MM.1S (cell line): ENCODE results near the gene SEPTIN1.

Source experiments
- DNase-seq: peaks from one replicate; pipeline ENCODE4 v3.0.0-alpha.2; 2015
- H2AFZ ChIP-seq: fragments of 300-600 bp; sonication (generic); 2 replicates; pipeline ENCODE4 v1.6.0; 2016; ENCODE audit warnings: antibody characterized with exemption, low read length
- H3F3A ChIP-seq: fragments of 300-600 bp; sonication (generic); 2 replicates; pipeline ENCODE4 v1.6.1; 2016; ENCODE audit warnings: mild to moderate bottlenecking, antibody characterized with exemption, low read length, moderate library complexity, mixed read lengths; ENCODE audit not compliant: insufficient read depth
- H3K27ac ChIP-seq: fragments of 300-600 bp; sonication (generic); 2 replicates; pipeline ENCODE4 v1.5.1; 2016; ENCODE audit warnings: mild to moderate bottlenecking, low read length
- H3K27me3 ChIP-seq: fragments of 300-600 bp; sonication (generic); replicated peaks from 2 replicates; pipeline ENCODE4 v1.6.0; 2016; ENCODE audit warnings: low read length; ENCODE audit not compliant: insufficient read depth
- H3K36me3 ChIP-seq: fragments of 300-600 bp; sonication (generic); replicated peaks from 2 replicates; pipeline ENCODE4 v1.6.1; 2016; ENCODE audit warnings: mild to moderate bottlenecking, low read length, mixed read lengths; ENCODE audit not compliant: insufficient read depth
- H3K4me1 ChIP-seq: fragments of 300-600 bp; sonication (generic); 2 replicates; pipeline ENCODE4 v1.6.1; 2016; ENCODE audit warnings: low read length, mixed read lengths
- H3K4me2 ChIP-seq: fragments of 300-600 bp; sonication (generic); 2 replicates; pipeline ENCODE4 v1.6.0; 2016; ENCODE audit warnings: low read depth, low read length
- H3K4me3 ChIP-seq: fragments of 300-600 bp; sonication (generic); 2 replicates; pipeline ENCODE4 v1.5.1; 2016; ENCODE audit warnings: low read length, mixed read lengths
- H3K79me2 ChIP-seq: fragments of 300-600 bp; sonication (generic); 2 replicates; pipeline ENCODE4 v1.6.1; 2016; ENCODE audit warnings: mixed run types, low read length, mixed read lengths
- H3K9ac ChIP-seq: fragments of 300-600 bp; sonication (generic); 2 replicates; pipeline ENCODE4 v1.6.1; 2016; ENCODE audit warnings: low read length, mixed read lengths
- H3K9me2 ChIP-seq: fragments of 300-600 bp; sonication (generic); replicated peaks from 2 replicates; pipeline ENCODE4 v1.6.1; 2016; ENCODE audit warnings: mild to moderate bottlenecking, low read length, mixed read lengths; ENCODE audit not compliant: insufficient read depth
- H3K9me3 ChIP-seq: fragments of 300-600 bp; sonication (generic); replicated peaks from 2 replicates; pipeline ENCODE4 v1.6.1; 2016; ENCODE audit warnings: mild to moderate bottlenecking, low read length, mixed read lengths; ENCODE audit not compliant: insufficient read depth
- H4K20me1 ChIP-seq: fragments of 300-600 bp; sonication (generic); 2 replicates; pipeline ENCODE4 v1.6.1; 2016; ENCODE audit warnings: mild to moderate bottlenecking, low read length, moderate library complexity, mixed read lengths; ENCODE audit not compliant: insufficient read depth
- CTCF ChIP-seq: fragments of 300-600 bp; sonication (generic); IDR thresholded peaks from 2 replicates; pipeline ENCODE4 v1.5.1; 2016; ENCODE audit warnings: antibody characterized with exemption, low read length, mixed read lengths
- EZH2 ChIP-seq: fragments of 300-600 bp; sonication (generic); optimal IDR thresholded peaks from 2 replicates; pipeline ENCODE3; 2017; ENCODE audit warnings: low read depth, mild to moderate bottlenecking, antibody characterized with exemption, low read length, mixed read lengths
- EZH2phosphoT487 ChIP-seq: fragments of 300-600 bp; sonication (generic); IDR thresholded peaks from 2 replicates; pipeline ENCODE4 v1.6.1; 2018; ENCODE audit warnings: antibody characterized with exemption, low read length

The SEPTIN1 gene

GRCh38 chr16:30377812-30378235 lies 4.5 kb downstream of the SEPTIN1 start:
- Histone ChIP-seq H4K20me1 (no peaks in the 10 kb centered on the region), H3K27me3 (no peaks in the 10 kb centered on the region), H3K79me2 (peaks cover 36% of the 10 kb centered on the region), H3K4me1 (peaks cover 32% of the 10 kb centered on the region), H3F3A (peaks cover 35% of the 10 kb centered on the region), H2AFZ (peak overlapping the region; percentile 85), H3K4me2 (peak overlapping the region; percentile 95), H3K9ac (peak overlapping the region; percentile 93), H3K27ac (peak overlapping the region; percentile 98), H3K9me2 (no peaks in the 10 kb centered on the region), H3K4me3 (peak overlapping the region; percentile 68), H3K9me3 (no peaks in the 10 kb centered on the region), H3K36me3 (no peaks in the 10 kb centered on the region)
- peak; percentile 63 for DNase-seq
- TF ChIP-seq EZH2phosphoT487 (no peak), EZH2 (no peak), CTCF (no peak)

- peak overlapping the region; percentile 98 for H3K27ac ChIP-seq
- H3F3A ChIP-seq = peaks cover 35% of the 10 kb centered on the region
- no peaks in the 10 kb centered on the region for H4K20me1 ChIP-seq
- no peaks in the 10 kb centered on the region for H3K36me3 ChIP-seq
- no peaks in the 10 kb centered on the region for H3K9me3 ChIP-seq
- peak overlapping the region; percentile 85 for H2AFZ ChIP-seq
- no peaks in the 10 kb centered on the region for H3K9me2 ChIP-seq
- H3K4me1 ChIP-seq = peaks cover 28% of the 10 kb centered on the region
- H3K9ac ChIP-seq = peak overlapping the region; percentile 93
- H3K4me2 ChIP-seq = peak overlapping the region; percentile 95
- peaks cover 32% of the 10 kb centered on the region for H3K79me2 ChIP-seq
- peak overlapping the region; percentile 68 for H3K4me3 ChIP-seq
- no peak for DNase-seq
- TF ChIP-seq CTCF = no peak
- TF ChIP-seq EZH2 = no peak
- TF ChIP-seq EZH2phosphoT487 = no peak
- no peaks in the 10 kb centered on the region for H3K27me3 ChIP-seq
Observed at GRCh38 chr16:30377050-30377811, 5.1 kb downstream of the SEPTIN1 start.

- no peak overlapping the region for H3K4me3 ChIP-seq
- H2AFZ ChIP-seq = no peak overlapping the region
- H3K27me3 ChIP-seq = no peaks in the 10 kb centered on the region
- TF ChIP-seq CTCF = no peak
- no peak for TF ChIP-seq EZH2phosphoT487
- no peak for TF ChIP-seq EZH2
- peaks cover 31% of the 10 kb centered on the region for H3K4me1 ChIP-seq
- H3K79me2 ChIP-seq = peaks cover 24% of the 10 kb centered on the region
- no peak overlapping the region for H3K9ac ChIP-seq
- peaks cover 35% of the 10 kb centered on the region for H3F3A ChIP-seq
- no peaks in the 10 kb centered on the region for H3K9me3 ChIP-seq
- DNase-seq = no peak
- no peaks in the 10 kb centered on the region for H4K20me1 ChIP-seq
- no peak overlapping the region for H3K27ac ChIP-seq
- H3K4me2 ChIP-seq = no peak overlapping the region
- no peaks in the 10 kb centered on the region for H3K9me2 ChIP-seq
- H3K36me3 ChIP-seq = no peaks in the 10 kb centered on the region
Observed at GRCh38 chr16:30376461-30376902, 5.9 kb downstream of the SEPTIN1 start.
